SU-DHL-6 (cell line): ENCODE data around the gene STK11.

Experiments used
- CTCF ChIP-seq: fragments of 200-600 bp; sonication (generic); IDR thresholded peaks from one replicate; pipeline ENCODE4 v1.5.1; 2017; ENCODE audit warnings: antibody characterized with exemption, mild to moderate bottlenecking, low read length, moderate library complexity; ENCODE audit not compliant: insufficient read depth, poor library complexity, severe bottlenecking
- EZH2phosphoT487 ChIP-seq: fragments of 200-600 bp; sonication (generic), shearing (Covaris generic); conservative IDR thresholded peaks from 2 replicates; pipeline ENCODE4 v1.6.1; 2018; ENCODE audit warnings: mild to moderate bottlenecking, antibody characterized with exemption, low read length, moderate library complexity, mixed read lengths

- no peak for TF ChIP-seq EZH2phosphoT487
- no peak for TF ChIP-seq CTCF
These were observed 22.9 kb upstream of the STK11 start for GRCh38 chr19:1182727-1183126.
